ENCODE results near the gene ERCC8. TPM values are rescaled to one million over a fixed set of nuclear protein-coding genes. Genes with fewer than 3 reads are reported as not detected.
"Not testable (repeated sequence)": the region's sequence is repeated elsewhere in the genome, so short reads cannot be mapped to it uniquely, and the experiment has no call there.

The ERCC8 gene
- total and polyA plus RNA-seq, 2 of the 8 experiments (the other 6 are each of a cell fraction or from before 2014, with no cell fraction given), result 17.3 TPM

- H3K27me3 ChIP-seq (replicated peaks in 1 of 4; ENCODE audit: control insufficient read depth in 3 of 4, extremely low read depth in 1 of 4, insufficient read depth in 3 of 4, low read length in 3 of 4); H3K23ac ChIP-seq (ENCODE audit: insufficient read length); H3K9ac ChIP-seq (replicated peaks in 1 of 4; ENCODE audit: extremely low read depth in 1 of 4, low read depth in 3 of 4, low read length in 3 of 4); H3K14ac ChIP-seq (ENCODE audit: insufficient read length); H3K4me1 ChIP-seq (replicated peaks in 1 of 4; ENCODE audit: control insufficient read depth in 3 of 4, insufficient read depth in 4 of 4, low read length in 3 of 4); H2BK5ac ChIP-seq (ENCODE audit: low read depth, low read length); H3K79me2 ChIP-seq (ENCODE audit: control insufficient read depth in 1 of 2, insufficient read depth in 2 of 2, low read length in 2 of 2); H4K5ac ChIP-seq (ENCODE audit: insufficient read length, low read depth, low read length); H2BK15ac ChIP-seq (ENCODE audit: low read length); DNase-seq (ENCODE audit: low read depth in 1 of 2, low spot score in 2 of 2); POLR2A ChIA-PET (ENCODE audit: partially characterized antibody); H3K9me3 ChIP-seq (ENCODE audit: insufficient read depth in 2 of 2, low read depth in 1 of 2, low read length in 1 of 2); H3K18ac ChIP-seq (ENCODE audit: extremely low read depth, low read length); H3K4ac ChIP-seq (replicated peaks; ENCODE audit: insufficient read length, low read depth, low read length); H2BK120ac ChIP-seq (replicated peaks; ENCODE audit: low read depth, low read length); H3K79me1 ChIP-seq (ENCODE audit: low read depth, low read length); H2AK5ac ChIP-seq (ENCODE audit: low read depth, low read length); FAIRE-seq; H3K23me2 ChIP-seq (ENCODE audit: low read depth, low read length); H4K91ac ChIP-seq (replicated peaks; ENCODE audit: insufficient read length, low read length); H3K36me3 ChIP-seq (ENCODE audit: control insufficient read depth in 2 of 4, insufficient read depth in 4 of 4, low read length in 3 of 4); H2BK12ac ChIP-seq (ENCODE audit: low read depth, low read length); H3K4me3 ChIP-seq (ENCODE audit: extremely low read depth in 1 of 4, insufficient read depth in 2 of 4, low read depth in 3 of 4, low read length in 4 of 4); H3K56ac ChIP-seq (replicated peaks; ENCODE audit: insufficient read length, low read depth, low read length); H3K4me2 ChIP-seq (ENCODE audit: insufficient read depth in 1 of 2, low read depth in 2 of 2, low read length in 2 of 2); H2AFZ ChIP-seq (ENCODE audit: low read length); H4K20me1 ChIP-seq (replicated peaks in 1 of 2; ENCODE audit: control insufficient read depth in 1 of 2, insufficient read depth in 2 of 2, low read length in 2 of 2); H2BK20ac ChIP-seq (ENCODE audit: low read length); H4K8ac ChIP-seq (ENCODE audit: extremely low read depth, insufficient read depth, low read length); H3K27ac ChIP-seq (ENCODE audit: low read depth, low read length); CTCF ChIA-PET (ENCODE audit: partially characterized antibody): not testable (repeated sequence)
- WGBS, 2 experiments (ENCODE audit: extremely low coverage in 1 of 2, insufficient coverage in 1 of 2, insufficient read length in 1 of 2, insufficient replicate concordance in 2 of 2, low coverage in 1 of 2, low lambda C conversion rate in 2 of 2, missing lambda C conversion rate in 1 of 2), result 97% methylated on average over 13 of the region's 16 CpGs; no CpG with 5 or more reads in 1 of the 2 experiments
Observed at GRCh38 chr5:60860572-60860971, 84.3 kb downstream of the ERCC8 start.
